HG02610 (cell line): ENCODE measurements around the gene FRY.
"Not testable (repeated sequence)": the region's sequence is repeated elsewhere in the genome, so short reads cannot be mapped to it uniquely, and the experiment has no call there.

Source experiments
- ATAC-seq: cut with Tn5 transposase; IDR thresholded peaks from one replicate; pipeline ENCODE4 v1.9.1; 2021; ENCODE audit warnings: mild to moderate bottlenecking, moderate library complexity; ENCODE audit not compliant: unreplicated experiment

The FRY gene

GRCh38 chr13:32031025-32031814 lies at the start of gene FRY:
Gene FRY (plus strand): TSS chr13:32031774. CDS start chr13:32031796, 22 bp downstream.
- peak; percentile 80 for ATAC-seq

GRCh38 chr13:31982124-31982523 lies 49.5 kb upstream of the FRY start:
- no peak for ATAC-seq

- no peak for ATAC-seq
Observed at GRCh38 chr13:31982540-31982939, 49.0 kb upstream of the FRY start.

- ATAC-seq = not testable (repeated sequence)
Observed at GRCh38 chr13:31983696-31984095, 47.9 kb upstream of the FRY start.

- ATAC-seq = not testable (repeated sequence)
Observed at GRCh38 chr13:31984388-31984787, 47.2 kb upstream of the FRY start.

- no peak for ATAC-seq
Observed at GRCh38 chr13:31986676-31987470, 44.7 kb upstream of the FRY start.

GRCh38 chr13:31987535-31988170 lies 43.9 kb upstream of the FRY start:
- no peak for ATAC-seq

- not testable (repeated sequence) for ATAC-seq
Observed at GRCh38 chr13:31994367-31994766, 37.2 kb upstream of the FRY start.

- ATAC-seq = no peak
Observed at GRCh38 chr13:31996601-31997000, 35.0 kb upstream of the FRY start.

GRCh38 chr13:31997641-31998040 lies 33.9 kb upstream of the FRY start:
- ATAC-seq = no peak

GRCh38 chr13:31998131-31998530 lies 33.4 kb upstream of the FRY start:
- no peak for ATAC-seq

GRCh38 chr13:32000754-32001153 lies 30.8 kb upstream of the FRY start:
- ATAC-seq = not testable (repeated sequence)

- peak; percentile 88 for ATAC-seq
Observed at GRCh38 chr13:32001154-32001768, 30.3 kb upstream of the FRY start.

GRCh38 chr13:32001769-32002168 lies 29.8 kb upstream of the FRY start:
- ATAC-seq = no peak

GRCh38 chr13:32002873-32003272 lies 28.7 kb upstream of the FRY start:
- ATAC-seq = no peak

- ATAC-seq = no peak
Observed at GRCh38 chr13:32007494-32007893, 24.1 kb upstream of the FRY start.

- ATAC-seq = no peak
Observed at GRCh38 chr13:32008518-32009175, 22.9 kb upstream of the FRY start.

- no peak for ATAC-seq
Observed at GRCh38 chr13:32009362-32009761, 22.2 kb upstream of the FRY start.

- no peak for ATAC-seq
Observed at GRCh38 chr13:32010136-32010535, 21.4 kb upstream of the FRY start.

GRCh38 chr13:32011971-32012370 lies 19.6 kb upstream of the FRY start:
- no peak for ATAC-seq

- ATAC-seq = no peak
Observed at GRCh38 chr13:32013181-32013580, 18.4 kb upstream of the FRY start.
